ENCODE results near the gene CPXM2.
"Not testable (repeated sequence)": the region's sequence is repeated elsewhere in the genome, so short reads cannot be mapped to it uniquely, and the experiment has no call there.

CPXM2 gene

DNA sequence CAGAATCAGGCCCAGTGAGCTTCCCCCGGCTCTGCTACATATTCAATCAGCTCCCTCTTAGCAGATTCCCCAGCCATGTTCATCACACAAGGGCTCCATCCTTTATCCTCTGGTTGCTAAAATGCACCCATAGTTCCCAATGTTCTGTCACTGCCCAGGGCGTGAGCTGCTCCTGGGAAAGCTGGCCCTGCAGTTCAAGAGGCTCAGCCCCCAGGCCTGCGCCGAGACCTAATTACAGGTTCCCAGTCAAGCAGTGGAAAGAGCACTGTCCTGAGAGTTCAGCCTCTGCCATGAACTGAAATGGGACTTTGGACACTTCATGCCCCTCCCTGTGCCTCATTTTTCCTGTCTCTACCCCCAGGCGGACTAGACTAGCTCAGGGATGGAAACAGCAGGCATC, 149.9 kb downstream of the CPXM2 start:
- no peak for DNase-seq

- DNase-seq: no peak
These were observed 150.5 kb downstream of the CPXM2 start for GRCh38 chr10:123741146-123741545.

DNA sequence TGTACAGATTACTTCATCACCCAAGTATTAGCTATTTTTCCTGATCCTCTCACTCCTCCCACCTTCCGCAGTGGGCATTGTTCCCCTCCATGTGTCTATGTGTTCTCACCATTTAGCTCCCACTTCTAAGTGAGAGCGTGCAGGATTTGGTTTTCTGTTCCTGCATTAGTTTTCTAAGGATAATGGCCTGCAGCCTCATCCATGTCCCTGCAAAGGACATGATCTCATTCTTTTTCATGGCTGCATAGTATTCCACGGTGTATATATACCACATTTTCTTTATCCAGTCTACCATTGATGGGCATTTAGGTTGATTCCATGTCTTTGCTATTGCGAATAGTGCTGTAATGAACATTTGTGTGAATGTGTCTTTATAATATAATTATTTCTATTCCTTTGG, 154.7 kb downstream of the CPXM2 start:
- not testable (repeated sequence) for DNase-seq

GRCh38 chr10:123729523-123729922, 162.1 kb downstream of the CPXM2 start:
- no peak for DNase-seq

DNA sequence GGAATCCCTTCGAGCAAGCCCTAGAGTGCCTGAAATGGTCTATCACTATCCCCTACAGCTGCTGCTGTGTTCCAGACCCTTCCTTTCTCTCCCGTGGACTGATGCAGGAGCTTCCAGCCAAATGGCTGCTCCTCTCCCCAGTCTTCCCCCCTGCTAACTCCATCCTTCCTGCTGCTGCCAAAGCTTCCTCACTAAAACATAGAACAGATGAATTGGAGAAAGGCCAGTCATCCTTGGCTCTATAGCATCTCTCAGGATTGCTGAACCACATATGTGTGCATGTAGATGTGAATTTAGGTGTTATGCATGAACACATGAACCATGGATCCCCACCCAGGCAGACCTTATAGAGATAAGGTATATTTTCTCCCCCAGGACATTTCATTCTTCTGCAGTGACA, 164.8 kb downstream of the CPXM2 start:
- no peak for DNase-seq

DNA sequence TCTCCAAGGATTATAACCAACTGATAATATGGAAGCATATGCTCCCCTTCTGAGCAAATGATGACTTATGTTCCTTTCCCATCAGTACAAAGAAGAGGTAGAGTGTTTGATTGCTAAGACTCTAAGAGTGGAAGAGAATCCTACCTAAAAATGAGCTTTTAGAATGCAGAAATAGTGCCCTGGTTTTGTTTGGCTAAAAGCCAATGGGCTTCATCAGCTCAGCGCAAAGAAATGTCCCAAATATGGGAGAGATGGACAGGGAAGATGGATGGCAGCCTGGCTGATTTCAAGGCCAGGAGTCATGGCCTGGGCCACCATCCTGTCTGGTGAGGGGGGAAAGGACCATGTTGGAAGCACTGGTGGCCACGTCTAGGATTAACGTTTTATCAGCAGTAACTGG, 165.2 kb downstream of the CPXM2 start:
- no peak for DNase-seq

DNA sequence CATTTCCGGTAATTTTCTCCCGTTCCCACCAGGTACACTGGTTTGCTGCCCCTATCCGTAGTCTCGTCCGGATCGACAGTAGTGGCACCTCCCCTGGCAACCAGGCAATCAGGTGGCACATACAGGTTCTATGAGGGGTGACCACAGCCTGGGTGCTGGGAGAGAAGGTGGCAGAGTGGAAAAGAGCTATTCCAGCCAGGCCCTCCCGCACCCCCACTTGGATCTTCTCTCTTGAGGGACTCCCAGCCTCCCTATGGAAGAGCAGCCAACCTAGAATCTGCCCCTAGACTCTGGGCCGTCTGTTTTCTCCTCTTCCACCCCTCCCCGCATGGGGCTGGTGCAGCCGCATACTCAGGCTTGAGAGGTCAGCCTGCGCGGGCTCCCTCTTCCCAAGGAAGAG, 166.9 kb downstream of the CPXM2 start:
- DNase-seq: no peak

- DNase-seq: no peak
These were observed 169.3 kb downstream of the CPXM2 start for GRCh38 chr10:123722351-123722750.

GRCh38 chr10:123721441-123722049, 170.1 kb downstream of the CPXM2 start:
- DNase-seq: no peak

GRCh38 chr10:123720536-123720935, 171.1 kb downstream of the CPXM2 start:
- DNase-seq: no peak

DNA sequence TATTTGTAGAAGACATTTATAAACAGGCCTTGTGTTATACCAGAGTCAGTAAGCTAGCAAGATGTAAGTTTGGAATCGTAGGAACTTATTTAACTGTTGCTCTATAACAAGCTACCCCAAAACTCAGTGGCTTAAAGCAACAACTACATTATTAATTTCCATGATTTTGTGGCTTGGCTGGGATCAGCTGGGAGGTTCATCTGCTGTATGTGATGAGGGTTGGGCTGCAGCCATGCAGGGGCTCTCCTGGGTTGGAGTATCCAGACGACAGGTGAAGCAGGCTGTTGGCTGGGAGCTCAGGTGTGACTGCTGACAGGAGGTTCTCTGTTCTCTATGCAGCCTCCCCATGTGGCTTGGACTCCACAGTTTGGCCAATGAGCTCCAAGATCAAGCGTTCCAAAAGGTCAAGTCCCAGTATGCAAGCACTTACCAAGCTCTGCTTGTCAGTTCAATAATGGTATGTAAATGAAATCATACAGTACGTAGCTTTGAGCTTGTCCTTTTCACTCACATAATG, 173.0 kb downstream of the CPXM2 start:
- no peak for DNase-seq

DNA sequence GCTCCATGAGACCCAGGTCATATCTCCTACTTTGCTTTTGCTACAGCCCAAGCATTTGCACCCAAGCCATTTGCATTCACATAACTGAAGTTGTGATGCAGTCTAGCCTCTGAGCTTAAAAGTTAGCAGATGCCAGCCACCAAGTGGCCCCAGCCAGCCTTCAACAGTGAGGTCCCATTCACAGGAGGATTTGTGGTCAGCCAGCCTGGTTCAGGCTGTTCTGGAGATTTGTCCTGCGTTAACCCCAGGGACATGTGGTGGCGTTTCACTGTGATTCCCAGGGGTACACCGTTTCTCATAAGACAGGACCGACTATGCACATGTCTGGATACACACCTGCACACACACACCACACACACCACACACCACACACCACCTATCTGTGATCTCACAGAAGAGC, 174.3 kb downstream of the CPXM2 start:
- DNase-seq: no peak

- DNase-seq: no peak
These were observed 176.1 kb downstream of the CPXM2 start for GRCh38 chr10:123715546-123715945.

DNA sequence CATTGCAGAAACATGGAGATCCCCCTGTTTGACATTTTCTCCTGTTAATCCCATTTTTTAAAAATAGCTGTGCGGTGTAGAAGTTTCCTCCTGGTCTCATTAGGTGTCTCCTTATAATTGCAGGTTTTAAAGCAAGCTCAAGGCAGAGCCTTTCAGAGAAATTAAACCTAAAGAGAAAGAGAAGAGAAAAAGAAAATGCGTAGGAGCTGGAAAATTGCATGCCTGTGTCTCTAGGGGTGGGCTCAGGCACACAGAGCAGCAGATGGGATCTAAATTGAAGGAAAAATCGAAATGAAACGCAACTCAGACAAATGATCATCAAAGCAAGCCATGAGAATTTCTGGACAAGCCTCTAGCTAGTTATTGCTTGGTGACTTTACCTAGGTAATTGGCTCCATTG, 185.4 kb downstream of the CPXM2 start:
- no peak for DNase-seq

GRCh38 chr10:123704812-123705211, 186.8 kb downstream of the CPXM2 start:
- DNase-seq: no peak

- no peak for DNase-seq
These were observed 187.5 kb downstream of the CPXM2 start for GRCh38 chr10:123704076-123704475.

DNA sequence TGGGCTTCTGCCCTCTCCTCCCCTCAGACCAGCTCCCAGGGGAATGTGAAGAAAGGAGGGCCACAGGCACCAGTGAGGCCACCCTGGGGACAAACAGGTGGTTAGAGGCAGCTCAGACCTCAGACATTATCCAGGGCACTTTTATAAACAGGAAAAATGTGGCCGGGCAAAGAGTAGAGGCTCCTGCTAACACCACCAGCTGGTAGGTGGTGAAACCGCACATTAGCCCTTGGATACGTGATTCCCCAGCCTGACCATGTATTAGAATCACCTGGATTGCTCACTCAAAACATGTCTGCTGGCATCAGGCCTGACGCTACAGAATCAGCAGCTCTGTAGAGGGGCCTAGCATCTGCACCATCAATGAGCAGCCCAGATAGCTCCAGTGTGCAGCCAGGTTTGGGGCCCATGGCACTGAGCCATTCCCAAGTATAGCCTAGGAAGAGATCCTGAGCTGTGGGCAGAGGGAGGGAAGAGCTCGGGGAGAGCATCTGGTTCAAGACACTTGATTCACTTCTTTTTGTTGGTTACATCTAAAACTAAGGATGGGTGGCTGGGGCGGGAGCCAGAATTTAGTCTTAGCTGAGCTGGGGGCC, 188.3 kb downstream of the CPXM2 start:
- DNase-seq: no peak

Data from fibroblast of skin of scalp (primary cell).